OCI-LY3 (cell line): ENCODE data around the gene IL1RL1.

Experiments
- CTCF ChIP-seq: fragments of 200-600, 300-600 bp; sonication (generic); IDR thresholded peaks from 2 replicates; pipeline ENCODE4 v1.5.1; 2014; ENCODE audit warnings: antibody characterized with exemption, low read length, low read depth
- EZH2phosphoT487 ChIP-seq: fragments of 200-600 bp; shearing (Covaris generic); IDR thresholded peaks from 2 replicates; pipeline ENCODE4 v1.6.1; 2018; ENCODE audit warnings: antibody characterized with exemption, mixed run types, low read depth

GRCh38 chr2:102276549-102277201 lies 34.7 kb upstream of the IL1RL1 start:
- TF ChIP-seq CTCF (no peak), EZH2phosphoT487 (no peak)
